GM21723 (cell line): ENCODE results near the gene MYCN.

Experiments
- ATAC-seq: cut with Tn5 transposase; IDR thresholded peaks from one replicate; pipeline ENCODE4 v1.9.1; 2021; ENCODE audit warnings: mild to moderate bottlenecking, moderate library complexity; ENCODE audit not compliant: unreplicated experiment

MYCN gene

GRCh38 chr2:15974565-15975260 is 34.4 kb downstream of the MYCN start:
- ATAC-seq, result no peak

GRCh38 chr2:15975261-15975600 is 34.9 kb downstream of the MYCN start:
- ATAC-seq, result no peak

GRCh38 chr2:15975676-15976075 is 35.3 kb downstream of the MYCN start:
- ATAC-seq, result no peak

GRCh38 chr2:15976354-15976753 is 36.0 kb downstream of the MYCN start:
- ATAC-seq, result no peak

GRCh38 chr2:15979051-15979758 is 38.9 kb downstream of the MYCN start:
- ATAC-seq, result no peak

GRCh38 chr2:15979759-15980604 is 39.6 kb downstream of the MYCN start:
- no peak for ATAC-seq

GRCh38 chr2:15980605-15981098 is 40.3 kb downstream of the MYCN start:
- ATAC-seq, result no peak

- no peak for ATAC-seq
Measured at GRCh38 chr2:15981646-15982045, 41.3 kb downstream of the MYCN start.

GRCh38 chr2:15982285-15983044 is 42.1 kb downstream of the MYCN start:
- ATAC-seq, result no peak

- no peak for ATAC-seq
Measured at GRCh38 chr2:15983496-15983895, 43.1 kb downstream of the MYCN start.

- ATAC-seq, result no peak
Measured at GRCh38 chr2:15984368-15985255, 44.3 kb downstream of the MYCN start.

- no peak for ATAC-seq
Measured at GRCh38 chr2:15985531-15985930, 45.2 kb downstream of the MYCN start.

GRCh38 chr2:15986068-15986560 is 45.8 kb downstream of the MYCN start:
- no peak for ATAC-seq

GRCh38 chr2:15986644-15987043 is 46.3 kb downstream of the MYCN start:
- no peak for ATAC-seq

GRCh38 chr2:15988733-15989132 is 48.4 kb downstream of the MYCN start:
- ATAC-seq, result no peak

- no peak for ATAC-seq
Measured at GRCh38 chr2:15989559-15989958, 49.2 kb downstream of the MYCN start.

- ATAC-seq, result no peak
Measured at GRCh38 chr2:15990151-15991101, 50.1 kb downstream of the MYCN start.

GRCh38 chr2:15991231-15991630 is 50.9 kb downstream of the MYCN start:
- no peak for ATAC-seq
